K562 (cell line): Measurements from ENCODE around the gene CST4. TPM values are rescaled to one million over a fixed set of nuclear protein-coding genes. Genes with fewer than 3 reads are reported as not detected.

Experiments
- ATAC-seq: fragments of 200-7000 bp; cut with Tn5 transposase; 3 replicates; pipeline ENCODE4 v1.9.1; 2020; ENCODE audit warnings: moderate library complexity
- BruUV-seq: library from RNA; stranded (reverse); fragments of 400-500 nt; replicated peaks from 2 replicates; lab custom pipeline; 2021; lab: Mats Ljungman, UMichigan
- CTCF ChIA-PET: fragments of 300-600 bp; formaldehyde crosslinking; extraction: SDS; loops from one replicate; lab custom pipeline; 2021; ENCODE audit warnings: low intra/inter-chr PET ratio; lab: Yijun Ruan, JAX
- POLR2A ChIA-PET: fragments of 300-600, 350-650 bp; sonication (Branson Sonifier 250); formaldehyde crosslinking; extraction: SDS; loops from one replicate; lab custom pipeline; 2021; ENCODE audit warnings: antibody characterized with exemption, inconsistent platforms; lab: Yijun Ruan, JAX
- DNase-seq, 4 experiments: peaks; one replicate each; pipeline versions ENCODE4 v3.0.0 to v3.0.0-alpha.2; 2011 to 2018; ENCODE audit warnings: low spot score in 3 of 4, mixed read lengths in 3 of 4; ENCODE audit errors: extremely low read depth in 1 of 4
- FAIRE-seq: peaks from 2 replicates; lab custom pipeline; 2011; peaks lifted over from hg19 to GRCh38; lab: Jason Lieb, UNC
- H2AFZ ChIP-seq: 2 replicates; pipeline ENCODE4 v1.6.0; 2011; ENCODE audit warnings: low read depth, low read length, control low read depth, inconsistent platforms
- H3K27ac ChIP-seq: fragments of 200-600 bp; 3 replicates; pipeline ENCODE4 v1.8.0; 2011; ENCODE audit warnings: low read depth, mild to moderate bottlenecking, control low read depth, inconsistent platforms, low read length, moderate library complexity, mixed read lengths; ENCODE audit errors: extremely low read depth
- H3K27me3 ChIP-seq, 2 experiments: fragments of 300-600 bp in 1 of 2; 2 replicates in 1 of 2; 3 replicates in 1 of 2; pipeline versions ENCODE4 v1.6.0 to v1.8.0; 2011; ENCODE audit warnings: inconsistent platforms in 2 of 2, low read length in 2 of 2, mild to moderate bottlenecking in 1 of 2, mixed read lengths in 1 of 2, moderate library complexity in 1 of 2; ENCODE audit not compliant: control insufficient read depth in 2 of 2, insufficient read depth in 2 of 2
- H3K36me3 ChIP-seq: fragments of 300-600 bp; 3 replicates; pipeline ENCODE4 v1.8.0; 2011; ENCODE audit warnings: mild to moderate bottlenecking, low read length, inconsistent platforms; ENCODE audit not compliant: control insufficient read depth, insufficient read depth
- H3K4me1 ChIP-seq, 2 experiments: fragments of 200-600 bp in 1 of 2; replicated peaks in 1 of 2; 2 replicates in 1 of 2; 3 replicates in 1 of 2; pipeline versions ENCODE4 v1.5.1 to v1.8.0; 2011; ENCODE audit warnings: inconsistent platforms in 2 of 2, low read length in 2 of 2, mild to moderate bottlenecking in 1 of 2, mixed read lengths in 1 of 2, moderate library complexity in 1 of 2; ENCODE audit not compliant: control insufficient read depth in 2 of 2, insufficient read depth in 2 of 2
- H3K4me2 ChIP-seq: 2 replicates; pipeline ENCODE4 v1.6.1; 2011; ENCODE audit warnings: low read length, control low read depth, inconsistent platforms, mixed read lengths; ENCODE audit not compliant: insufficient read depth
- H3K4me3 ChIP-seq: fragments of 200-600 bp; sonication (generic), shearing (Covaris generic); 2 replicates; pipeline ENCODE4 v1.5.1; 2016; ENCODE audit warnings: control low read depth, inconsistent platforms
- H3K79me2 ChIP-seq: fragments of 200-600 bp; 3 replicates; pipeline ENCODE4 v1.8.0; 2011; ENCODE audit warnings: low read length, inconsistent platforms; ENCODE audit not compliant: control insufficient read depth, insufficient read depth
- H3K9ac ChIP-seq, 2 experiments: 2 replicates each; pipeline versions ENCODE4 v1.6.0 to v1.6.1; 2011; ENCODE audit warnings: low read depth in 2 of 2, low read length in 2 of 2, control low read depth in 1 of 2, inconsistent platforms in 1 of 2, mild to moderate bottlenecking in 1 of 2, mixed read lengths in 1 of 2; ENCODE audit not compliant: insufficient read depth in 1 of 2
- H3K9me1 ChIP-seq: one replicate; pipeline ENCODE4 v1.6.0; 2011; ENCODE audit warnings: inconsistent platforms, mild to moderate bottlenecking, low read length, moderate library complexity; ENCODE audit not compliant: control insufficient read depth, insufficient read depth
- H3K9me3 ChIP-seq: replicated peaks from 2 replicates; pipeline ENCODE4 v1.5.1; 2011; ENCODE audit warnings: low read depth, low read length, inconsistent platforms; ENCODE audit not compliant: control insufficient read depth, insufficient read depth
- H4K20me1 ChIP-seq: replicated peaks from 2 replicates; pipeline ENCODE4 v1.6.1; 2011; ENCODE audit warnings: low read length, inconsistent platforms, mixed read lengths; ENCODE audit not compliant: control insufficient read depth, insufficient read depth
- CAMTA2 ChIP-seq: fragments of 250-450 bp; sonication (Bioruptor Pico); conservative IDR thresholded peaks from 2 replicates; pipeline ENCODE4 v1.5.1; 2022
- DNMT1 ChIP-seq: fragments of 450-650 bp; IDR thresholded peaks from 2 replicates; pipeline ENCODE4 v1.6.1; 2016; ENCODE audit warnings: antibody characterized with exemption, mild to moderate bottlenecking
- EWSR1 ChIP-seq: fragments of 450-650 bp; IDR thresholded peaks from 2 replicates; pipeline ENCODE4 v1.6.1; 2018; ENCODE audit warnings: borderline replicate concordance, mild to moderate bottlenecking, low read depth, moderate library complexity; ENCODE audit not compliant: partially characterized antibody
- ILF3 ChIP-seq: fragments of 450-650 bp; IDR thresholded peaks from 2 replicates; pipeline ENCODE4 v1.6.1; 2018; ENCODE audit warnings: antibody characterized with exemption, mild to moderate bottlenecking, moderate library complexity, borderline replicate concordance
- MBD2 ChIP-seq: sonication (generic); IDR thresholded peaks from 2 replicates; pipeline ENCODE4 v1.6.1; 2016; ENCODE audit warnings: low read depth, borderline replicate concordance
- NELFE ChIP-seq: IDR thresholded peaks from 2 replicates; pipeline ENCODE4 v1.6.1; 2011; ENCODE audit warnings: mild to moderate bottlenecking; ENCODE audit not compliant: insufficient read depth, insufficient read length
- NR2C1 ChIP-seq, 2 experiments: fragments of 450-650 bp; IDR thresholded peaks; 2 replicates each; pipeline ENCODE4 v1.6.1; 2017; ENCODE audit warnings: mild to moderate bottlenecking in 2 of 2, antibody characterized with exemption in 1 of 2, inconsistent platforms in 1 of 2, missing compliant biosample characterization in 1 of 2, missing genetic modification characterization in 1 of 2
- OTX1 ChIP-seq: fragments of 450-650 bp; formaldehyde crosslinking; IDR thresholded peaks from 2 replicates; pipeline ENCODE4 v1.4.0; 2022; ENCODE audit warnings: mild to moderate bottlenecking
- SRSF3 ChIP-seq: fragments of 200-400 bp; formaldehyde crosslinking; IDR thresholded peaks from 2 replicates; pipeline ENCODE4 v1.6.1; 2016; ENCODE audit warnings: mild to moderate bottlenecking, low read length, moderate library complexity; ENCODE audit not compliant: insufficient read depth
- TBP ChIP-seq: optimal IDR thresholded peaks from 2 replicates; pipeline ENCODE3; 2011; ENCODE audit warnings: low read depth, low read length, improper control_type of control experiment
- ZNF12 ChIP-seq: sonication (generic); formaldehyde crosslinking; IDR thresholded peaks from 2 replicates; pipeline ENCODE4 v1.4.0; 2020; ENCODE audit warnings: mild to moderate bottlenecking, missing genetic modification reagents
- WGBS: fragments of 100-300 bp; shearing (Covaris generic); methylation state at CpG from one replicate; pipeline ENCODE4 v1.1.6; 2016; ENCODE audit warnings: low coverage, mixed read lengths; ENCODE audit not compliant: insufficient coverage; ENCODE audit errors: missing lambda C conversion rate; 5-methylcytosine and 5-hydroxymethylcytosine counted together
- in situ Hi-C: fragments of 300-500 bp; cut with MboI; formaldehyde crosslinking; loops from 4 replicates; pipeline ENCODE4 v1.15.0; 2018; ENCODE audit warnings: inconsistent platforms, mixed read lengths
- intact Hi-C: fragments of 100-400 bp; cut with micrococcal nuclease; formaldehyde crosslinking; loops from 2 replicates; pipeline ENCODE4 v1.14.2; 2022
- polyA plus RNA-seq, 8 experiments: library from polyadenylated mRNA; depleted of rRNA in 4 of 8; stranded (reverse) in 5 of 8; unstranded in 3 of 8; fragments of >200 nt; fragmentation: Nextera tagmentation in 2 of 8; fragmentation: Illumina TruSeq in 1 of 8; extraction: Ambion mirVana in 2 of 8; extraction: Trizol in 1 of 8; gene quantifications; 2 replicates each; pipeline versions ENCODE4 v1.2.1 to v1.2.3, GENCODE V29; 2011 to 2014; ENCODE audit warnings: inconsistent platforms in 1 of 8, missing spikeins in 1 of 8
- total RNA-seq, 7 experiments: library from RNA; depleted of rRNA in 6 of 7; stranded (reverse); fragments of >200 nt in 6 of 7; fragmentation: Illumina TruSeq in 2 of 7; extraction: Trizol in 2 of 7; gene quantifications; 2 replicates each; pipeline versions ENCODE4 v1.2.1 to v1.2.3, GENCODE V29; 2011 to 2021; ENCODE audit warnings: low replicate concordance in 1 of 7
- TF ChIP-seq, protein P1 (sequence below): fragments of 250-450 bp; sonication (Bioruptor Pico); IDR thresholded peaks from 2 replicates; pipeline ENCODE4 v1.4.0; 2020; ENCODE audit warnings: mild to moderate bottlenecking, moderate library complexity
- TF ChIP-seq, protein P2 (sequence below), 2 experiments: fragments of 450-650 bp; conservative IDR thresholded peaks; 2 replicates each; pipeline ENCODE4 v1.6.1; 2017; ENCODE audit warnings: mild to moderate bottlenecking in 2 of 2, moderate library complexity in 2 of 2
- TF ChIP-seq, protein P3 (sequence below): sonication (generic); formaldehyde crosslinking; IDR thresholded peaks from 2 replicates; pipeline ENCODE4 v1.8.1; 2023; ENCODE audit warnings: mild to moderate bottlenecking, missing genetic modification reagents

The CST4 gene
- total and polyA plus RNA-seq, 9 of the 15 experiments (the other 6 are each of a cell fraction or from before 2014, with no cell fraction given): not detected

GRCh38 chr20:23691675-23692074, 2.8 kb upstream of the CST4 start:
- H3K4me1 ChIP-seq: no peaks in the 10 kb centered on the region
- FAIRE-seq (no peak), DNase-seq (no peak), ATAC-seq (no peak)
- no peak overlapping the region for H3K27ac ChIP-seq
- intact Hi-C loops: no loop called here
- no TSS peak for BruUV-seq
- no peak overlapping the region for H3K9ac ChIP-seq
- H2AFZ ChIP-seq: no peak overlapping the region
- ChIA-PET CTCF (no interaction called here), POLR2A (no interaction called here)
- no peak overlapping the region for H3K4me3 ChIP-seq
- H3K4me2 ChIP-seq: no peak overlapping the region
- H3K27me3 ChIP-seq: no peaks in the 10 kb centered on the region
- no peaks in the 10 kb centered on the region for H3K9me1 ChIP-seq
- no peaks in the 10 kb centered on the region for H3K79me2 ChIP-seq
- 5% methylated on average over 2 of the region's 3 CpGs for WGBS
- no peaks in the 10 kb centered on the region for H4K20me1 ChIP-seq
- no peaks in the 10 kb centered on the region for H3K36me3 ChIP-seq
- H3K9me3 ChIP-seq: no peaks in the 10 kb centered on the region
- in situ Hi-C loops: no loop called here
- TF ChIP-seq SRSF3 (no peak), ILF3 (no peak), OTX1 (CRISPR knock-in tag) (no peak), EWSR1 (no peak), TBP (no peak), ZNF12 (no peak), NELFE (no peak), NR2C1 (IDR thresholded peaks at IDR 0.05) (no peak), NR2C1 (tag; IDR thresholded peaks at IDR 0.05) (no peak), CAMTA2 (CRISPR knock-in tag) (no peak), MBD2 (no peak), DNMT1 (no peak)
- TF ChIP-seq, protein P1, sequence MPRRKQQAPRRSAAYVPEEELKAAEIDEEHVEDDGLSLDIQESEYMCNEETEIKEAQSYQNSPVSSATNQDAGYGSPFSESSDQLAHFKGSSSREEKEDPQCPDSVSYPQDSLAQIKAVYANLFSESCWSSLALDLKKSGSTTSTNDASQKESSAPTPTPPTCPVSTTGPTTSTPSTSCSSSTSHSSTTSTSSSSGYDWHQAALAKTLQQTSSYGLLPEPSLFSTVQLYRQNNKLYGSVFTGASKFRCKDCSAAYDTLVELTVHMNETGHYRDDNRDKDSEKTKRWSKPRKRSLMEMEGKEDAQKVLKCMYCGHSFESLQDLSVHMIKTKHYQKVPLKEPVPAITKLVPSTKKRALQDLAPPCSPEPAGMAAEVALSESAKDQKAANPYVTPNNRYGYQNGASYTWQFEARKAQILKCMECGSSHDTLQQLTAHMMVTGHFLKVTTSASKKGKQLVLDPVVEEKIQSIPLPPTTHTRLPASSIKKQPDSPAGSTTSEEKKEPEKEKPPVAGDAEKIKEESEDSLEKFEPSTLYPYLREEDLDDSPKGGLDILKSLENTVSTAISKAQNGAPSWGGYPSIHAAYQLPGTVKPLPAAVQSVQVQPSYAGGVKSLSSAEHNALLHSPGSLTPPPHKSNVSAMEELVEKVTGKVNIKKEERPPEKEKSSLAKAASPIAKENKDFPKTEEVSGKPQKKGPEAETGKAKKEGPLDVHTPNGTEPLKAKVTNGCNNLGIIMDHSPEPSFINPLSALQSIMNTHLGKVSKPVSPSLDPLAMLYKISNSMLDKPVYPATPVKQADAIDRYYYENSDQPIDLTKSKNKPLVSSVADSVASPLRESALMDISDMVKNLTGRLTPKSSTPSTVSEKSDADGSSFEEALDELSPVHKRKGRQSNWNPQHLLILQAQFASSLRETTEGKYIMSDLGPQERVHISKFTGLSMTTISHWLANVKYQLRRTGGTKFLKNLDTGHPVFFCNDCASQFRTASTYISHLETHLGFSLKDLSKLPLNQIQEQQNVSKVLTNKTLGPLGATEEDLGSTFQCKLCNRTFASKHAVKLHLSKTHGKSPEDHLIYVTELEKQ (CRISPR knock-in tag): no peak
- TF ChIP-seq, protein P2, sequence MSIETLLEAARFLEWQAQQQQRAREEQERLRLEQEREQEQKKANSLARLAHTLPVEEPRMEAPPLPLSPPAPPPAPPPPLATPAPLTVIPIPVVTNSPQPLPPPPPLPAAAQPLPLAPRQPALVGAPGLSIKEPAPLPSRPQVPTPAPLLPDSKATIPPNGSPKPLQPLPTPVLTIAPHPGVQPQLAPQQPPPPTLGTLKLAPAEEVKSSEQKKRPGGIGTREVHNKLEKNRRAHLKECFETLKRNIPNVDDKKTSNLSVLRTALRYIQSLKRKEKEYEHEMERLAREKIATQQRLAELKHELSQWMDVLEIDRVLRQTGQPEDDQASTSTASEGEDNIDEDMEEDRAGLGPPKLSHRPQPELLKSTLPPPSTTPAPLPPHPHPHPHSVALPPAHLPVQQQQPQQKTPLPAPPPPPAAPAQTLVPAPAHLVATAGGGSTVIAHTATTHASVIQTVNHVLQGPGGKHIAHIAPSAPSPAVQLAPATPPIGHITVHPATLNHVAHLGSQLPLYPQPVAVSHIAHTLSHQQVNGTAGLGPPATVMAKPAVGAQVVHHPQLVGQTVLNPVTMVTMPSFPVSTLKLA (conservative IDR thresholded peaks at IDR 0.05): no peak
- TF ChIP-seq, protein P3, sequence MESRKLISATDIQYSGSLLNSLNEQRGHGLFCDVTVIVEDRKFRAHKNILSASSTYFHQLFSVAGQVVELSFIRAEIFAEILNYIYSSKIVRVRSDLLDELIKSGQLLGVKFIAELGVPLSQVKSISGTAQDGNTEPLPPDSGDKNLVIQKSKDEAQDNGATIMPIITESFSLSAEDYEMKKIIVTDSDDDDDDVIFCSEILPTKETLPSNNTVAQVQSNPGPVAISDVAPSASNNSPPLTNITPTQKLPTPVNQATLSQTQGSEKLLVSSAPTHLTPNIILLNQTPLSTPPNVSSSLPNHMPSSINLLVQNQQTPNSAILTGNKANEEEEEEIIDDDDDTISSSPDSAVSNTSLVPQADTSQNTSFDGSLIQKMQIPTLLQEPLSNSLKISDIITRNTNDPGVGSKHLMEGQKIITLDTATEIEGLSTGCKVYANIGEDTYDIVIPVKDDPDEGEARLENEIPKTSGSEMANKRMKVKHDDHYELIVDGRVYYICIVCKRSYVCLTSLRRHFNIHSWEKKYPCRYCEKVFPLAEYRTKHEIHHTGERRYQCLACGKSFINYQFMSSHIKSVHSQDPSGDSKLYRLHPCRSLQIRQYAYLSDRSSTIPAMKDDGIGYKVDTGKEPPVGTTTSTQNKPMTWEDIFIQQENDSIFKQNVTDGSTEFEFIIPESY (CRISPR knock-in tag): no peak
